Measurements from ENCODE around the gene IFT80. TPM values are rescaled to one million over a fixed set of nuclear protein-coding genes. Genes with fewer than 3 reads are reported as not detected.
A peak's percentile ranks its signal among the peaks of the same experiment; 100 is the strongest.

The IFT80 gene
- total and polyA plus RNA-seq, 2 experiments from 2014 or later = 24.1 to 42.5 TPM

GRCh38 chr3:160378331-160379109 lies 20.5 kb downstream of the IFT80 start:
- H3K27me3 ChIP-seq = no peaks in the 10 kb centered on the region
- peaks cover 6% of the 10 kb centered on the region for H3K4me1 ChIP-seq (ENCODE audit: low read depth)
- no peak overlapping the region for H3K4me3 ChIP-seq
- H3K27ac ChIP-seq = no peak overlapping the region
- TF ChIP-seq, protein P1, sequence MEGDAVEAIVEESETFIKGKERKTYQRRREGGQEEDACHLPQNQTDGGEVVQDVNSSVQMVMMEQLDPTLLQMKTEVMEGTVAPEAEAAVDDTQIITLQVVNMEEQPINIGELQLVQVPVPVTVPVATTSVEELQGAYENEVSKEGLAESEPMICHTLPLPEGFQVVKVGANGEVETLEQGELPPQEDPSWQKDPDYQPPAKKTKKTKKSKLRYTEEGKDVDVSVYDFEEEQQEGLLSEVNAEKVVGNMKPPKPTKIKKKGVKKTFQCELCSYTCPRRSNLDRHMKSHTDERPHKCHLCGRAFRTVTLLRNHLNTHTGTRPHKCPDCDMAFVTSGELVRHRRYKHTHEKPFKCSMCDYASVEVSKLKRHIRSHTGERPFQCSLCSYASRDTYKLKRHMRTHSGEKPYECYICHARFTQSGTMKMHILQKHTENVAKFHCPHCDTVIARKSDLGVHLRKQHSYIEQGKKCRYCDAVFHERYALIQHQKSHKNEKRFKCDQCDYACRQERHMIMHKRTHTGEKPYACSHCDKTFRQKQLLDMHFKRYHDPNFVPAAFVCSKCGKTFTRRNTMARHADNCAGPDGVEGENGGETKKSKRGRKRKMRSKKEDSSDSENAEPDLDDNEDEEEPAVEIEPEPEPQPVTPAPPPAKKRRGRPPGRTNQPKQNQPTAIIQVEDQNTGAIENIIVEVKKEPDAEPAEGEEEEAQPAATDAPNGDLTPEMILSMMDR (IDR thresholded peaks at IDR 0.05; ENCODE audit: low read depth, low read length) = no peak
- no peaks in the 10 kb centered on the region for H3K9me3 ChIP-seq (ENCODE audit: low read depth)
- peaks cover 20% of the 10 kb centered on the region for H3K36me3 ChIP-seq
- DNase-seq (ENCODE audit: low read depth in 1 of 2, low spot score in 1 of 2) = peak in 1 of 2 donors; percentile 77

DNA sequence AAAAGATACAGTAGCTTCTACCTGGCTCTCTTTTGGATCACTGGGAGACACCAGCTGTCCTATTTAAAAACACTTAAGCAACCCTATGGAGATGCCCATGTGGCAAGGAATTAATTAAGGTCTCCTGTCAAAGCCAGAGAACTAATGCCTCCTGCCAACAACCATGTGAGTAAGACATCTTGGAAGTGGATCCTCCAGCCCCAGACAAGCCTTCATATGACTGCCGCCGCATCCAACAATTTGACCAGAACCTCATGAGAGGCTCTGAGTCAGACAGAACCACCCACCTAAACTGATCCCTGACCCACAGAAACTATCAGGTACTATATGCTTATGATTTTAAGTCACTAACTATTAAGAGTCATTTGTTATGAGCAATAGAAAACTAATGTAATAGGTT lies 22.3 kb downstream of the IFT80 start:
- peaks cover 6% of the 10 kb centered on the region for H3K4me1 ChIP-seq (ENCODE audit: low read depth)
- peaks cover 20% of the 10 kb centered on the region for H3K36me3 ChIP-seq
- no peak overlapping the region for H3K27ac ChIP-seq
- H3K9me3 ChIP-seq (ENCODE audit: low read depth) = no peaks in the 10 kb centered on the region
- H3K27me3 ChIP-seq = no peaks in the 10 kb centered on the region
- no peak overlapping the region for H3K4me3 ChIP-seq
- no peak for DNase-seq (ENCODE audit: low read depth in 1 of 2, low spot score in 1 of 2)
- TF ChIP-seq, protein P1 (IDR thresholded peaks at IDR 0.05; ENCODE audit: low read depth, low read length) = no peak

GRCh38 chr3:160374925-160375324 lies 24.1 kb downstream of the IFT80 start:
- TF ChIP-seq, protein P1 (IDR thresholded peaks at IDR 0.05; ENCODE audit: low read depth, low read length) = no peak
- Histone ChIP-seq H3K4me1 (ENCODE audit: low read depth) (peaks cover 6% of the 10 kb centered on the region), H3K27ac (no peak overlapping the region)

GRCh38 chr3:160374472-160374871 lies 24.6 kb downstream of the IFT80 start:
- no peak overlapping the region for H3K27ac ChIP-seq
- no peaks in the 10 kb centered on the region for H3K27me3 ChIP-seq
- H3K36me3 ChIP-seq = peaks cover 20% of the 10 kb centered on the region
- TF ChIP-seq, protein P1 (IDR thresholded peaks at IDR 0.05; ENCODE audit: low read depth, low read length) = no peak
- H3K4me3 ChIP-seq = no peak overlapping the region
- no peaks in the 10 kb centered on the region for H3K9me3 ChIP-seq (ENCODE audit: low read depth)
- H3K4me1 ChIP-seq (ENCODE audit: low read depth) = peaks cover 6% of the 10 kb centered on the region
- no peak for DNase-seq (ENCODE audit: low read depth in 1 of 2, low spot score in 1 of 2)

More at GRCh38 chr3:160374925-160375324, 24.1 kb downstream of the IFT80 start:
- H3K9me3 ChIP-seq (ENCODE audit: low read depth) = no peaks in the 10 kb centered on the region
- H3K4me3 ChIP-seq = no peak overlapping the region
- H3K36me3 ChIP-seq = peaks cover 20% of the 10 kb centered on the region
- DNase-seq (ENCODE audit: low read depth in 1 of 2, low spot score in 1 of 2) = no peak
- no peaks in the 10 kb centered on the region for H3K27me3 ChIP-seq

GRCh38 chr3:160373655-160374054 lies 25.4 kb downstream of the IFT80 start:
- Histone ChIP-seq H3K36me3 (peaks cover 20% of the 10 kb centered on the region), H3K4me1 (ENCODE audit: low read depth) (peaks cover 6% of the 10 kb centered on the region), H3K4me3 (no peak overlapping the region), H3K27me3 (no peaks in the 10 kb centered on the region), H3K9me3 (ENCODE audit: low read depth) (no peaks in the 10 kb centered on the region), H3K27ac (no peak overlapping the region)
- DNase-seq (ENCODE audit: low read depth in 1 of 2, low spot score in 1 of 2) = no peak
- TF ChIP-seq, protein P1 (IDR thresholded peaks at IDR 0.05; ENCODE audit: low read depth, low read length) = no peak
